Osteocyte (in vitro differentiated cells): ENCODE measurements around the gene CCDC134. TPM values are rescaled to one million over a fixed set of nuclear protein-coding genes. Genes with fewer than 3 reads are reported as not detected.

Experiments
- DNase-seq: peaks from one replicate; pipeline ENCODE4 v3.0.0; 2021; ENCODE audit warnings: mixed read lengths; ENCODE audit not compliant: unreplicated experiment; ENCODE audit errors: extremely low spot score
- H3K27ac Mint-ChIP-seq: one replicate; pipeline ENCODE4 v1.8.0; 2021; ENCODE audit warnings: mild to moderate bottlenecking, mixed read lengths; ENCODE audit not compliant: unreplicated experiment
- H3K27me3 Mint-ChIP-seq: one replicate; pipeline ENCODE4 v1.8.0; 2021; ENCODE audit warnings: mixed read lengths; ENCODE audit not compliant: unreplicated experiment
- H3K36me3 Mint-ChIP-seq: one replicate; pipeline ENCODE4 v1.8.0; 2021; ENCODE audit warnings: mixed read lengths; ENCODE audit not compliant: unreplicated experiment
- H3K4me1 Mint-ChIP-seq: one replicate; pipeline ENCODE4 v1.8.0; 2021; ENCODE audit warnings: mixed read lengths; ENCODE audit not compliant: unreplicated experiment
- H3K4me3 Mint-ChIP-seq: one replicate; pipeline ENCODE4 v1.8.0; 2021; ENCODE audit warnings: mild to moderate bottlenecking, moderate library complexity, mixed read lengths; ENCODE audit not compliant: unreplicated experiment
- H3K9me3 Mint-ChIP-seq: one replicate; pipeline ENCODE4 v1.8.0; 2021; ENCODE audit warnings: mixed read lengths; ENCODE audit not compliant: unreplicated experiment
- CTCF ChIP-seq: fragments of 200-600 bp; sonication (generic); IDR thresholded peaks from 2 replicates; pipeline ENCODE4 v1.5.0; 2021; ENCODE audit warnings: antibody characterized with exemption, mild to moderate bottlenecking, moderate library complexity
- total RNA-seq: library from RNA; stranded (reverse); gene quantifications from 2 replicates; pipeline ENCODE4 v1.2.1, GENCODE V29; 2021

Gene CCDC134
- total RNA-seq, 1 donor from 2014 or later, result 7.8 TPM

GRCh38 chr22:41810022-41810421, 9.5 kb downstream of the CCDC134 start:
- Mint-ChIP-seq H3K27me3 (no peaks in the 10 kb centered on the region), H3K4me3 (no peak overlapping the region), H3K4me1 (no peaks in the 10 kb centered on the region), H3K9me3 (no peaks in the 10 kb centered on the region), H3K36me3 (peaks cover 12% of the 10 kb centered on the region), H3K27ac (no peak overlapping the region)
- no peak for TF ChIP-seq CTCF
- DNase-seq, result no peak

DNA sequence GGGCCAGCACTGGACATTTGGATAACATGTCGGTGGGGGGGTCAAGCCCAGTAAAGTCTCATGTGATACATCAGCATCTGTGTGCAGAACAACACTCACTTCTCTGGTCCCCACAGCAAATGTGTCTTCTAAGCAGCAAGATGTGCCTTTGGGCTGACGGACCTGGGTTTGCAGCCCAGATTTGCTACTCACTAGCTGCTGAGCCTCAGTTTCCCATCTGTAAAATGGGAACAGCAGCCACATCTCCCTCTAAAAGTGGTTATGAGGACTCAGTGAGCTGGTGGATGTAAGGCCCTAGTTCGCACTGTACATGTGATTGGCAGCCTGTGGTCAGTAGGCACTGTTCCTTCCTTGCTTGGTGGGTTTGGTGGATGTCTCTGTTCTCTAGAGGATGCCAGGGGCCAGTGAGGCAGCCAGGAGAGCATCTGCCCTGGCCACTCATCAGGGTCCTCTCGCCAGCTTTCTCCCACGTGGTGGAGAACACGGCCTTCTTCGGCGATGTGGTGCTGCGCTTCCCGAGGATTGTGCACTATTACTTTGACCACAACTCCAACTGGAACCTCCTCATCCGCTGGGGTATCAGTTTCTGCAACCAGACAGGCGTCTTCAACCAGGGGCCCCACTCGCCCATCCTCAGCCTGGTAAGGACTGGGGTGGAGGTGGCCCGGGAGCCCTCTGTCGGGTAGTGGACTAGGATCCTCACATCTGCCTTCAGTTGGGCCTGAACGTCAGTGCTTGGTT, 12.5 kb downstream of the CCDC134 start:
- no peak overlapping the region for H3K4me3 Mint-ChIP-seq
- no peaks in the 10 kb centered on the region for H3K4me1 Mint-ChIP-seq
- TF ChIP-seq CTCF, result no peak
- no peak overlapping the region for H3K27ac Mint-ChIP-seq
- H3K27me3 Mint-ChIP-seq, result no peaks in the 10 kb centered on the region
- no peaks in the 10 kb centered on the region for H3K9me3 Mint-ChIP-seq
- DNase-seq, result no peak
- H3K36me3 Mint-ChIP-seq, result peaks cover 14% of the 10 kb centered on the region

- no peak overlapping the region for H3K27ac Mint-ChIP-seq
- H3K9me3 Mint-ChIP-seq, result no peaks in the 10 kb centered on the region
- H3K27me3 Mint-ChIP-seq, result no peaks in the 10 kb centered on the region
- peaks cover 12% of the 10 kb centered on the region for H3K36me3 Mint-ChIP-seq
- no peak for DNase-seq
- H3K4me3 Mint-ChIP-seq, result no peak overlapping the region
- no peaks in the 10 kb centered on the region for H3K4me1 Mint-ChIP-seq
- no peak for TF ChIP-seq CTCF
Observed at GRCh38 chr22:41813726-41814410, 13.4 kb downstream of the CCDC134 start.

GRCh38 chr22:41815716-41816115, 15.2 kb downstream of the CCDC134 start:
- H3K36me3 Mint-ChIP-seq, result peaks cover 4% of the 10 kb centered on the region
- no peak overlapping the region for H3K27ac Mint-ChIP-seq
- no peak for DNase-seq
- TF ChIP-seq CTCF, result no peak
- H3K9me3 Mint-ChIP-seq, result no peaks in the 10 kb centered on the region
- H3K27me3 Mint-ChIP-seq, result no peaks in the 10 kb centered on the region
- no peak overlapping the region for H3K4me3 Mint-ChIP-seq
- H3K4me1 Mint-ChIP-seq, result peaks cover 2% of the 10 kb centered on the region

- Mint-ChIP-seq H3K4me3 (no peak overlapping the region), H3K9me3 (no peaks in the 10 kb centered on the region), H3K27ac (no peak overlapping the region), H3K27me3 (no peaks in the 10 kb centered on the region), H3K4me1 (peaks cover 4% of the 10 kb centered on the region), H3K36me3 (peaks cover 4% of the 10 kb centered on the region)
- DNase-seq, result no peak
- no peak for TF ChIP-seq CTCF
Observed at GRCh38 chr22:41816241-41816640, 15.8 kb downstream of the CCDC134 start.
